Ureter (tissue), 1 donor: Measurements from ENCODE around the gene PIM2. TPM values are rescaled to one million over a fixed set of nuclear protein-coding genes. Genes with fewer than 3 reads are reported as not detected.
"Not testable (repeated sequence)": the region's sequence is repeated elsewhere in the genome, so short reads cannot be mapped to it uniquely, and the experiment has no call there.

Experiments used
- DNase-seq: peaks from one replicate; pipeline ENCODE4 v3.0.0-alpha.2; 2020; ENCODE audit warnings: low spot score
- total RNA-seq: library from RNA; stranded (reverse); gene quantifications from one replicate; pipeline ENCODE4 v1.2.4, GENCODE V29; 2023
- donor health status: DM: yes; HTN: yes; CAD: no.

The PIM2 gene
- total RNA-seq, 1 donor from 2014 or later = 13.6 TPM

- DNase-seq = not testable (repeated sequence)
These were observed 46.8 kb downstream of the PIM2 start for GRCh38 chrX:48872017-48872416.

DNA sequence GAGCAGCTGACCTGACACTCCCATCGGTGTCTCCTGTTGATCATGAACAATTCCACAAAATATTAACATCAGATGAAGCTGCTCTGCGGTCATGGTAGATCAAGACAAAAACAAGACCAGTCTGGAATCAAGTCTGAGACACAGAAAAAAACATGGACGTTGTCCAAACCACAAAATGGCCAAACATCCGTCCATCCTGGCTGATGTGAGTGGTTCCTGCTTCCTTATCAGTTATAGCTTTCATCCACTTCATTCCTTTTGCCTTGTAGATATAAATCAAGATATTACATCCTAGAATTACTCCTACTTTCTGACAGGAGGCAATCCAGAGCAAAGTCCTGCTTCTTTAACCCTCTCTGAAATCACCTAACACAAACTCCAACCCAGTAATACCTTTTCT, 54.6 kb downstream of the PIM2 start:
- no peak for DNase-seq

Other genes starting within 250 kb of the PIM2 start
- 4.8 TPM for gene WAS, start 235.2 kb downstream of the PIM2 start, total RNA-seq
- gene SUV39H1, start 222.3 kb downstream of the PIM2 start, total RNA-seq = 4.1 TPM
- not detected for gene GLOD5, start 157.3 kb downstream of the PIM2 start, total RNA-seq
- gene GATA1, start 132.4 kb downstream of the PIM2 start, total RNA-seq = not detected
- 96.8 TPM for gene HDAC6, start 117.0 kb downstream of the PIM2 start, total RNA-seq
- gene ERAS, start 92.5 kb downstream of the PIM2 start, total RNA-seq = not detected
- 4.5 TPM for gene PCSK1N, start 83.4 kb downstream of the PIM2 start, total RNA-seq
- gene TIMM17B, start 21.3 kb downstream of the PIM2 start, total RNA-seq = 50.6 TPM
- gene PQBP1, start 21.1 kb downstream of the PIM2 start, total RNA-seq = 65.1 TPM
- gene SLC35A2, start 7.4 kb downstream of the PIM2 start, total RNA-seq = 38.4 TPM
- gene OTUD5, start 38.6 kb upstream of the PIM2 start, total RNA-seq = 53.8 TPM
- 3.4 TPM for gene KCND1, start 52.8 kb upstream of the PIM2 start, total RNA-seq
- gene GRIPAP1, start 83.2 kb upstream of the PIM2 start, total RNA-seq = 56.8 TPM
- 45.2 TPM for gene TFE3, start 124.3 kb upstream of the PIM2 start, total RNA-seq
- gene CCDC120, start 140.0 kb upstream of the PIM2 start, total RNA-seq = 16.9 TPM
- gene PRAF2, start 155.0 kb upstream of the PIM2 start, total RNA-seq = 20.9 TPM
- 60.8 TPM for gene WDR45, start 160.9 kb upstream of the PIM2 start, total RNA-seq
- gene GPKOW, start 204.7 kb upstream of the PIM2 start, total RNA-seq = 18.2 TPM
- 12.8 TPM for gene MAGIX, start 243.7 kb upstream of the PIM2 start, total RNA-seq